ENCODE results near the gene PRRX2.

The PRRX2 gene

GRCh38 chr9:129712634-129713401, 47.4 kb downstream of the PRRX2 start:
- DNase-seq, result peak; percentile 90

DNA sequence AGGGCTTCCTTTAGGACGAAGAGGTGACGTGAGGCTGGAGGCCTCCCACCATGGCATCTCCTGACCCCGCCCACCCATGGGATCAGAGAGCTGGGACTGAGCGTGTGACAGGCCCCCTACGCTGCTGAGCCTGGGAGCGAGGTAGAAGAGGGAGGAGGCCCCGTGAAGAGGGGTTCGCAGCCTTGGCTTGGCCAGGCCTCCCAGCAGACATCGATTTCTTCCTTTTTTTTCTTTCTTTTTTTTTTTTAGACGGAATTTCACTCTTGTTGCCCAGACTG, 47.9 kb downstream of the PRRX2 start:
- DNase-seq, result no peak

- peak; percentile 42 for DNase-seq
Observed at GRCh38 chr9:129714511-129715061, 49.1 kb downstream of the PRRX2 start.

DNA sequence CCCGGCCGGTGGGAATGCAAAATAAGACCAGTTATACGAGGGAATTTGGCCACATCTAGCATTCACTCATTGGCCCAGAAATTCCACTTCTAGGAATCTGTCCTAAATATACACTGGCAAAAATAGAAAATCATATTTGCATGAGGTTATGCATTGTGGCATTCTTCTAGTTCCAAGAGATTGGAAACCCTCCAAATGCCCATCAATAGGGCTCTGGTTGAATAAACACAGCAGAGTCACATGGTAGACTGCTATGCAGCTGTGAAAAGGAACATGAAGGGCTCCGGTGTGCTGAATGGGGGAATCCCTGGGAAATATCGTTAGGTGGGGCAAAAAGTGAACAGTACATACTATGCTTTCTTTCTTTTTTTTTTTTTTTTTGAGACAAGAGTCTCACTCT, 50.6 kb downstream of the PRRX2 start:
- peak; percentile 62 for DNase-seq

DNA sequence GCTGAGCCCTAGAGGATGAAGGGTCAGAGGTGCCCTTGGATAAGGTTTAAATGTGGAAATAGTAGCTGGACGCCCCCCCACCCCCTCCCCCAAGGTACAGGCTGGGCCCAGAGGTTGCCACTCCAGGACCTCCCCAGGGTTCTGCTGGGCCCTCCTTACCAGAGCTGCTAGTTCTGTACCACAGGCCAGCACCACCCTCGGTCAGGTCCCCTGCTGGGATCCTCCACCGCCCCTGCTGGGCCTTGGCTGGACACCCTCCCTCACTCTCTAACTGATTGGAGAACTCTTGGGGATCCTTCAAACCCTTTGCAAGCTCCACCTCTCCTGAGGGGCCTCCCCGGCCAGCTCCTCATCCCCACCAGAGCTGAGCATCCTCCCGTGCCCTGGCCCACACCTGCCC, 52.5 kb downstream of the PRRX2 start:
- no peak for DNase-seq

GRCh38 chr9:129718647-129719046, 53.2 kb downstream of the PRRX2 start:
- no peak for DNase-seq

- DNase-seq, result no peak
Observed at GRCh38 chr9:129719135-129719534, 53.7 kb downstream of the PRRX2 start.

GRCh38 chr9:129720181-129720864, 54.9 kb downstream of the PRRX2 start:
- DNase-seq, result no peak

DNA sequence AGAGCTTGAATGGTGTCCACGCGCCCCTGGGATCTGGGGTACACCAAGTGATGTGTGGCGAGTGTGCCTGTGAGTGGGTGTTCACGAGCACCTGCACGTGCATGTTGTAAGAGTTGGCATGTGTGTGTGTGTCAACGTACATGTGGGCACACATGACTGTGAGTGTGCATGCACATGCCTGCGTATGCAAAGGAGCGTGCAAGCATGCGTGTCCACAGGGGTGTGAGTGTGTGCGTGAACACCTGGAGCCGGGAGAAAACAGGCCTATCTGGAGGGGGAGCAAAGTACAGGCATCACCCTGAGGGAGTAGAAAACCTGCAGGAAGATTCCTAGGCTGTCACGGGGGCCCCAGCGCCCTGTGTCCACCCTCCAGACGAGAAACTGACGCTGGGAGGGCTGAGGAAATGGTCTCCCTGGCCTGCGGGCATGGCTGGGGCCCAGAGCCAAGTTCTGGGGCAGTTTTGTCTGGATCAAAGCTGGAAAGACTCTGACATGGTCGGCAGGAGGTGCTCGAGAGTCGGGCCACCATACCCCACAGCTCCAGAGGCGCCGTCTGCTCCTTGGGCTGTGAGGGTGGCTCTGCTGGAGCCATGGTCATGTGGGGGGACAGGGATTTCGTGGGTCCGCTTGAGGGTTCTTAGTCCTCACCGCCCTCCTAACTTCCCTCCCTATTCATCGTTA, 55.6 kb downstream of the PRRX2 start:
- no peak for DNase-seq

DNA sequence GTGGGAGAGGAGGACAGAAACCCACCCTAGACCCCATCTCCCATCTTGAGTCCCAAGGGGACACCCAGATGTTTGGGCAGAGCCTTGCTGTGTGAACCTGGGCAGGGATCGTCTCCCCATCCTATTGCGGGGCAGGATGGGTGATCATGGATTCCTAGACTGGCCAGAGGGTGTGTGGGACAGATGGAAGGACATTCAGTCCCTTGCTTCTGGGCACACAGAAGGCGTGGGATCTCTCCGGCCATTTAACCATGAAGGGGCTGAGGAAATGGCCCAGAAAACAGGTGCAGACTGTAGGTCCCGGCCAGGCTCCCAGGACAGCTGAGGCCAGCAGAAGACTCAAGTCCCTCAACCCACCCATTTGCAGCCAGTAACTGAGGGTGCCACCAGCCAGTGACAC, 57.5 kb downstream of the PRRX2 start:
- DNase-seq, result no peak

GRCh38 chr9:129724456-129725190, 59.2 kb downstream of the PRRX2 start:
- no peak for DNase-seq

DNA sequence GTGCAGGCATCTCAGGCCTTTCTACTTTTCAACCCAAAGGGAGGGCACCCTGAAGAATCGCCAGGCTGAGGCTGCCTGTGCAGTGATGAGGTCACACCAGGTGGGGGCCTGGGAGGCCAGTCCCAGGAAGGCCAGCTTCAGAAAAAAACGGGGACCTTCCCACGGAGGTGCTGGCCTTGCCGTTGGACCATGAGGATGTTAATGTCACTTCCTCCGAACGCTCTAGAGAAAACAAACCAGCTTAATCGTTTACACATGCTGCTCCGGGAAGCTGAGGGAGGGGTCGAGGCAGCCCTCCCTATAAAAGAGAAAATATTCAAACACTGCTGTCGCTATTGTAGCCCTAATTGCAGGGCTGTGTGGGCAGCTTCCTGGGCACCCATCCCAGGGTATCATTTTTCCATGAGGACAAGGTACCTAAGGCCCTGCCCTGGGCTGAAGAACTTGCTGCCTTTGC, 60.4 kb downstream of the PRRX2 start:
- DNase-seq, result peak; percentile 59

- peak; percentile 90 for DNase-seq
Observed at GRCh38 chr9:129726322-129727160, 61.1 kb downstream of the PRRX2 start.

DNA sequence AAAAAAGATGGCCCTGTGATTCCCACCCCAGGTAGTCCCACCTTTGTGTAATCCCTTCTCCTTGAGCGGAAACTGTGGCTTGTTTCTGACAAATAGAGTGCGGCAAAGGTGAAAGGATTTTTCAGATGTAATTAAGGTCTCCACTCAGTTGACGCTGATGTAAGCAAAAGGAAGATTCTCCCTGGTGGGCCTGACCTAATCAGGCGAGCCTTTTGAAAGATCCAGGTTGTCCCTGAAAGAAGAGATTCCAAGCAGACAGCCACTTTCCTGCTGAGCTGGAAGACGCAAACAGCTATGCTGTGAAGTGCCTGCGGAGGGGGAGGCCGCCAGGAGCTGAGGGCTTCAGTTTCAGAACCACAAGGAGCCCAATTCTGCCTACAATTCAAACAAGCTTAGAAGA, 63.3 kb downstream of the PRRX2 start:
- DNase-seq, result no peak

DNA sequence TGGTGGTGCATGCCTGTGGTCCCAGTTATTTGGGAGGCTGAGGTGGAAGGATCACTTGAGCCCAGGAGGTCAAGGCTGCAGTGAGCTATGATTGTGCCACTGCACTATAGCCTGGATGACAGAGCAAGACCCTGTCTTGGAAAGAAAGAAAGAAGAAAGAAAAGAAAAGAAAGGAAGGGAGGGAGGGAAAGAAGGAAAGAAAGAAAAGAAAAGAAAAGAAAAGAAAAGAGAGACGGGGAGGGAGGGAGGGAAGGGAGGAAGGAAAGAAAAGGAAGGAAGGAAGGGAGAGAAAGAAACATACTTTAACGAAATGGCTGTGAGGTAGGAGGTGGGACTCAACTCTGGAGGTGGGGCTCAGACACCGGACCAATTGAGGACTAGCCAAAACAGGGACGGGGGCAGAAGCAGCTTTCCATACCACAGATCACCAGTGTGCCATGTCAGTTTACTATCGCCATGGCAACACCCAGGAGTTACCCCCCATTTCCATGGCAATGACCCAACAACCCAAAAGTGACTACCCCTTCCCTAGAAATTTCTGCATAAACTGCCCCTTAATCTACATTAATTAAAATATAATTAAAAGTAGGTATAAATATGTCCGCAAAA, 66.1 kb downstream of the PRRX2 start:
- no peak for DNase-seq

DNA sequence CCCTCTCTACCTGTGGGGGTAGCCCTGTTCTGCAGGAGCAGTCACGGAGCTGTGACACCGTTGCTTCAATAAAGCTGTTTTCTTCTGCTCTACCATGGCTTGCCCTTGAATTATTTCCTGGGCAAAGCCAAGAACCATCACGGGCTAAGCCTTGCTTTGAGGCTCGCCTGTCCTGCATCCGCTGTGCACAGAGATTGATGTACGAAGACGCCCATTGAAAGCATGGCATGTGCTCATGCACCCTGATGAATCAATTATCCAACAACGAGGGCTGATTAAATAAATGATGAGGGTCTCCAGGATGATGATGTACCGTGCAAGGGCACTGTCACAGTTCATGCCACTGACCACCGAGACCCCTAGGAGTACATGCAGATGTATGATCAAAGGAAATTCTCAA, 66.7 kb downstream of the PRRX2 start:
- DNase-seq, result no peak

DNA sequence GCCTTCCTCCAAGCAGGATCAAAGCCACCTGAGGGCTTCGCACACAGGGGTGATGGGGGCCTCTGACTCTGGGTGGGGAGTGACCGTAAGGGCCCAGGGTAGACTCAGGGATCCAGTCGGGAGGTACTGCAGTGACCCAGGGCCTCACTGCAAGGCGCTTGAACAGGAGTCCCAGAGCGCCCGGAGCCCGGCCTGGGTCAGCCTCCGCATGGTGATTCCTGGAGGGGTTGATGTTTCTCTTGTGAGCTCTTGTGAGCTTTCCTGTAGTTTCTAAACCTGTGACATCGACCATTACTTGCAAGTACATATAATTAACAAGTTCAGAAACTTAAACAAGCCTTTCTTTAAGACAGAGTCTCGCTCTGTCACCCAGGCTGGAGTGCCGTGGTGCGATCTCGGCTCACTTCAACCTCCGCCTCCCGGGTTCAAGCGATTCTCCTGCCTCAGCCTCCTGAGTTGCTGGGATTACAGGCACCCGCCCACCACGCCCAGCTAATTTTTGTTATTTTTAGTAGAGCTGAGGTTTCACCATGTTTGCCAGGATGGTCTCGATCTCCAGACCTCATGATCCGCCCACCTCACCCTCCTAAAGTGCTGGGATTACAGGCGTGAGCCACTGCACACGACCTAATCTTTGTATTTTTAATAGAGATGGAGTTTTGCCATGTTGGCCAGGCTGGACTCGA, 67.6 kb downstream of the PRRX2 start:
- no peak for DNase-seq

DNA sequence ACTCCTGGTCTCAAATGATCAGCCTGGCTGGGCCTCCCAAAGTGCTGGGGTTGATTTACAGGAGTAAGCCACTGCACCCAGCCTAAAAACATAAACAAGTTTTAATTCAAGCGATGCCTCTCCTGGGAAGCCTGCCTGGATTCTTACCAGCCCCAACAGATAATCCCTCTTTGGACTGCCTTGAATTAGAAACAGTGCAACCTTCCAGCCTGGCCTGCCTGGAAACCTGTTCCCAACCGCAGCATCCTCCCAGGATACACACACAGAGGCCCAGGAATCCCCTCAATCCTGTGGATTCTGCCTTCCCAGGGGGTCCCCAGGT, 68.1 kb downstream of the PRRX2 start:
- DNase-seq, result no peak

GRCh38 chr9:129735546-129735945, 70.1 kb downstream of the PRRX2 start:
- no peak for DNase-seq

DNA sequence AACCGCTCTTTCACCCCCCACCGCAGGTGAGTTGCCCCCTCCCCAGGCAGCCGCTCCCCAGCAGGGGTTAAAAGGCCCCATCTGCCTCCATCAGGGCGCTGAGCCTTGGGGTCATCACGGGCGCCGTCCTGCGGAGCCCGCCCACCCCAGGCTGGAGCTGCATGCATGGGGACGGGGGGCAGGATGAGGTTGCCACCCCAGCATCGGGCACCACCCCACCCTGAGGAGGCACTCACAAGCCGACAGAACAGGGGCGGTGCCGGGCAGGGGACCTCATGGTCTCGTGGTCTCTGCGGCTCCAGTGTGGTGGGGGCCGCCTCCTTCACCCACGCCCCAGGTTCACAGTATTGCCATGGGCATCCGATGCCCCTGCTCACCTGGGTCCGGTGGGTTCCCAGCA, 70.9 kb downstream of the PRRX2 start:
- no peak for DNase-seq

All from fibroblast of skin of right quadriceps (primary cell).